Lung (tissue), 12 donors: ENCODE measurements around the gene LMBR1. TPM values are rescaled to one million over a fixed set of nuclear protein-coding genes. Genes with fewer than 3 reads are reported as not detected.

Experiments used
- ATAC-seq: fragments of 200-7000 bp; cut with Tn5 transposase; one replicate; pipeline ENCODE4 v1.9.1; 2020; ENCODE audit warnings: moderate number of reproducible peaks; ENCODE audit not compliant: insufficient read depth, low FRiP score
- DNase-seq, 3 donors: peaks; one replicate each; pipeline ENCODE4 v3.0.0-alpha.2; 2013 to 2017
- H3K27ac ChIP-seq, 2 donors: one replicate each; pipeline ENCODE4 v1.5.1; 2013; ENCODE audit warnings: mild to moderate bottlenecking in 2 of 2, moderate library complexity in 2 of 2, control low read depth in 1 of 2, inconsistent platforms in 1 of 2, low read depth in 1 of 2, low read length in 1 of 2
- H3K27me3 ChIP-seq, 3 donors: one replicate each; pipeline ENCODE4 v1.5.1; 2013; ENCODE audit warnings: low read length in 2 of 3; ENCODE audit not compliant: control insufficient read depth in 3 of 3, insufficient read depth in 3 of 3
- H3K36me3 ChIP-seq, 4 donors: one replicate each; pipeline ENCODE4 v1.5.1; 2013; ENCODE audit warnings: low read length in 4 of 4, mild to moderate bottlenecking in 1 of 4, moderate library complexity in 1 of 4; ENCODE audit not compliant: control insufficient read depth in 4 of 4, insufficient read depth in 4 of 4
- H3K4me1 ChIP-seq, 5 donors: one replicate each; pipeline ENCODE4 v1.5.1; 2013; ENCODE audit warnings: low read length in 5 of 5, mild to moderate bottlenecking in 2 of 5, moderate library complexity in 1 of 5; ENCODE audit not compliant: control insufficient read depth in 5 of 5, insufficient read depth in 5 of 5
- H3K4me3 ChIP-seq: one replicate; pipeline ENCODE4 v1.5.1; 2013; ENCODE audit warnings: mild to moderate bottlenecking, control low read depth, moderate library complexity
- H3K9ac ChIP-seq, 2 donors: one replicate each; pipeline ENCODE4 v1.5.1; 2013; ENCODE audit warnings: low read length in 2 of 2, control low read depth in 1 of 2; ENCODE audit not compliant: insufficient read depth in 1 of 2
- H3K9me3 ChIP-seq, 4 donors: one replicate each; pipeline ENCODE4 v1.5.1; 2013; ENCODE audit warnings: low read length in 3 of 4, mild to moderate bottlenecking in 1 of 4, moderate library complexity in 1 of 4; ENCODE audit not compliant: control insufficient read depth in 4 of 4, insufficient read depth in 3 of 4
- WGBS, 2 donors: extraction: QIAGEN DNeasy Blood & Tissue Kit; methylation state at CpG; one replicate each; pipeline ENCODE4 v1.1.7; 2013; 5-methylcytosine and 5-hydroxymethylcytosine counted together
- polyA plus RNA-seq, 2 donors: library from polyadenylated mRNA; stranded (reverse); fragments of 200-250 nt; gene quantifications; one replicate each; pipeline ENCODE4 v1.2.1, GENCODE V29; 2013
- total RNA-seq, 2 donors: library from RNA; depleted of rRNA in 1 of 2; stranded (reverse); fragments of >200 nt in 1 of 2; gene quantifications; one replicate each; pipeline ENCODE4 v1.2.1, GENCODE V29; 2014 to 2021
- TF ChIP-seq, protein P1 (sequence below): IDR thresholded peaks from 2 replicates; pipeline ENCODE4 v1.5.1; 2012; ENCODE audit warnings: mild to moderate bottlenecking; ENCODE audit errors: control extremely low read depth, extremely low read depth
- donor health status: control.
- donor health status: control.
- donor health status: Bipolar disorder and iron deficiency.
- donor health status: healthy.
- donor health status: DM: yes; HTN: yes; CAD: no.

Gene LMBR1
- total and polyA plus RNA-seq, 4 donors: 9.7 to 119 (median 45.0) TPM

DNA sequence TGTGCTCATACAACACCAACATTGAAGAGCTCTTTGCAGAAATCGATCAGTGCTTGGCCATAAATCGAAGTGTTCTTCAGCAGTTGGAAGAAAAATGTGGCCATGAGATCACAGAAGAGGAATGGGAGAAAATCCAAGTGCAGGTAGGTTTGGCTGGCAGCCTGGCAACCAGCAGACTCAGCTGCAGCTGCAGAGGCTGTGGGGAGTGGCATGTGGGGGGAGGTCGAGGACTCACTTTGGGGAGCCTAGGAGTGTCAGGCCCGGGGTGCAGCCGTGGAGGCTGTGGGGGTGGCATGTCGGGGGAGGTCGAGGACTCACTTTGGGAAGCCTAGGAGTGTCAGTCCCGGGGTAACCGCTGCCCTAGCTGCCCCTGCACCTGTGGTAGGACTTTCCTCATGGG, 217.3 kb downstream of the LMBR1 start:
- TF ChIP-seq, protein P1, sequence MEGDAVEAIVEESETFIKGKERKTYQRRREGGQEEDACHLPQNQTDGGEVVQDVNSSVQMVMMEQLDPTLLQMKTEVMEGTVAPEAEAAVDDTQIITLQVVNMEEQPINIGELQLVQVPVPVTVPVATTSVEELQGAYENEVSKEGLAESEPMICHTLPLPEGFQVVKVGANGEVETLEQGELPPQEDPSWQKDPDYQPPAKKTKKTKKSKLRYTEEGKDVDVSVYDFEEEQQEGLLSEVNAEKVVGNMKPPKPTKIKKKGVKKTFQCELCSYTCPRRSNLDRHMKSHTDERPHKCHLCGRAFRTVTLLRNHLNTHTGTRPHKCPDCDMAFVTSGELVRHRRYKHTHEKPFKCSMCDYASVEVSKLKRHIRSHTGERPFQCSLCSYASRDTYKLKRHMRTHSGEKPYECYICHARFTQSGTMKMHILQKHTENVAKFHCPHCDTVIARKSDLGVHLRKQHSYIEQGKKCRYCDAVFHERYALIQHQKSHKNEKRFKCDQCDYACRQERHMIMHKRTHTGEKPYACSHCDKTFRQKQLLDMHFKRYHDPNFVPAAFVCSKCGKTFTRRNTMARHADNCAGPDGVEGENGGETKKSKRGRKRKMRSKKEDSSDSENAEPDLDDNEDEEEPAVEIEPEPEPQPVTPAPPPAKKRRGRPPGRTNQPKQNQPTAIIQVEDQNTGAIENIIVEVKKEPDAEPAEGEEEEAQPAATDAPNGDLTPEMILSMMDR: no peak
- Histone ChIP-seq H3K4me1 (peaks cover 0 to 5% (median 0%) of the 10 kb centered on the region in 5 donors), H3K36me3 (peaks cover 9 to 25% (median 16%) of the 10 kb centered on the region in 4 donors), H3K9ac (no peak overlapping the region), H3K9me3 (no peaks in the 10 kb centered on the region), H3K27ac (no peak overlapping the region), H3K4me3 (no peak overlapping the region), H3K27me3 (no peaks in the 10 kb centered on the region)
- DNase-seq: no peak
- ATAC-seq: no peak
- WGBS, 2 donors: 80 to 88% methylated on average over 9 of the region's 9 CpGs

DNA sequence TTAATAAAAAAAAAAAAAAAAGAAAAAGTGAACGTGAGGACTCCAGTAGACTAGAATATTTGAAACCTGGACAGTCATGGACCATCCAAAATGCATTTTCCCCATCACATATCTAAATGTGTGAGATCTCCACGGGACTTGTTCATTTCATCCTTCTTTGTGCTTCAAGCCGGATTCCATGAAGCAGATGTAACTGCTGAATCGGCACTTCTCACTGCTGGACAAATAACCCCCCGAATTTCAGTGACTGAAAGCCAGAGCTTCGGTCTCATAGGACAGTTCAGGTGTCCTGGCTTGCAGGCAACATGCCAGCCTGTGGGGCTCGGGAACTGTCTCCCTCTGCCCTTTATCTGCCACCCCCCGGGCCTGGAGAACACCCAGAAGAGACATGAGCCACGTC, 219.1 kb downstream of the LMBR1 start:
- TF ChIP-seq, protein P1: no peak

DNA sequence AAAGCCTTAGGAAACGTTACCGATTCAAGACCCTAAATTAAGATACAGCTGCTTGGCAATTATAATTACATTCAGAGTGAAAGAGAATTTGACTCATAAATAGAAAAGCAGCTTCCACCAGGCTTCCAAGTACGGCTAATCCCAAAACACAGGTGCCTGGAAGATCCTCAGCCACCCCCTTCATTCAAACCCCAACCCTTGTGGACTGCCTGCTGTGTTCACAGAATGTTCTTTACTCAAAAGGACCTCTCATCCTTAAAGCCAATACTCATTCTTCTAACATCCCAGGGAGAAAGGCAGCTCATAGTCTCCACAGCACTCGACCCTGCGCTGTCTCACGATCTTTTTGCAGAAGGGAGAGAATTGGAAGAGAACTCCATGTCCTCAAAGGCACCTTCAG, 219.5 kb downstream of the LMBR1 start:
- H3K27me3 ChIP-seq: no peaks in the 10 kb centered on the region
- no peak overlapping the region for H3K27ac ChIP-seq
- DNase-seq (no peak), ATAC-seq (no peak)
- 95 to 96% methylated on average over 6 of the region's 6 CpGs for WGBS, 2 donors
- no peaks in the 10 kb centered on the region for H3K9me3 ChIP-seq
- H3K4me3 ChIP-seq: no peak overlapping the region
- H3K36me3 ChIP-seq: peaks cover 9 to 25% (median 13%) of the 10 kb centered on the region in 4 donors
- no peak overlapping the region for H3K9ac ChIP-seq
- TF ChIP-seq, protein P1: no peak
- peaks cover 0 to 5% (median 0%) of the 10 kb centered on the region in 5 donors for H3K4me1 ChIP-seq

More for the DNA sequence above, 219.1 kb downstream of the LMBR1 start:
- no peak for DNase-seq
- H3K9ac ChIP-seq: no peak overlapping the region
- H3K27me3 ChIP-seq: no peaks in the 10 kb centered on the region
- peaks cover 0 to 5% (median 0%) of the 10 kb centered on the region in 5 donors for H3K4me1 ChIP-seq
- 93 to 98% methylated on average over 9 of the region's 9 CpGs for WGBS, 2 donors
- H3K27ac ChIP-seq: no peak overlapping the region
- no peak overlapping the region for H3K4me3 ChIP-seq
- H3K9me3 ChIP-seq: no peaks in the 10 kb centered on the region
- peaks cover 9 to 27% (median 15%) of the 10 kb centered on the region in 4 donors for H3K36me3 ChIP-seq
- ATAC-seq: no peak
